CD4-positive, alpha-beta T cell treated with Interleukin-1 beta for 1 hour (primary cell): ENCODE data around the gene MFNG.

ENCODE experiments used
- DNase-seq, 2 donors: peaks; one replicate each; pipeline ENCODE4 v3.0.0-alpha.2; 2020 to 2022

Gene MFNG

DNA sequence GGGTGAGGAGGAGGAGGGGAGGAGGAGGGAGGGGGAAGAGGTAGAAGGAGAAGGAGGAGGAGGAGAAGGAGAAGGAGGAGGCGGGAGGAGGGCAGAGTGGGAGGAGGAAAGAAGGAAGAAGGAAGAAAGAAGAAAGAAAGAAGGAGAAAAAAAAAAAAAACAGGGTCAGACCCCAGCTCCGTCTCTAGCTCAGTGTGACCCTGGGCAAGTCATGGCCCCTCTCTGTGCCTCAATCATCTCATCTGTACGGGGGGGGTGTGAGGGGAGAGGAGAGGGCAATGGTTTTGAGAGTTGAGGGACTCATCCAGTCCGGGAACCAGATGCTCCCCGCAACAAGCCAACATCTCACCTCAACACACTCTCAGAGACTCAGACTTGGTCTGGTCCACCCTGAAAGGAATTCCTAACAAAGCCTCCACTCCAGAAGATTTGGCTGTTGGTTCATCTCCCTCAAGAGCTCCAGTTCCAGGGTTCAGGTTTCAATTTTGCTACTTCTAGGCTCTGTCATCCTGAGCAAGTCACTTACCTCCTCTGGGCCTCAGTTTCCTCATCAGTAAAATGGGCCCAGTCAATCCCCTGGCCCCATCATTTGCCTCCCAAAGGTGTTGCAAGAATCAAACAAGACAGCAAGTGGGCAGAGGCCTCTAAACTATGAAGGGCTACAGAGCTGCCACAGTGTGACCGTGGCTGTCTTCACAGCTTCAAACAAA is 25.4 kb upstream of the MFNG start:
- no peak for DNase-seq

DNA sequence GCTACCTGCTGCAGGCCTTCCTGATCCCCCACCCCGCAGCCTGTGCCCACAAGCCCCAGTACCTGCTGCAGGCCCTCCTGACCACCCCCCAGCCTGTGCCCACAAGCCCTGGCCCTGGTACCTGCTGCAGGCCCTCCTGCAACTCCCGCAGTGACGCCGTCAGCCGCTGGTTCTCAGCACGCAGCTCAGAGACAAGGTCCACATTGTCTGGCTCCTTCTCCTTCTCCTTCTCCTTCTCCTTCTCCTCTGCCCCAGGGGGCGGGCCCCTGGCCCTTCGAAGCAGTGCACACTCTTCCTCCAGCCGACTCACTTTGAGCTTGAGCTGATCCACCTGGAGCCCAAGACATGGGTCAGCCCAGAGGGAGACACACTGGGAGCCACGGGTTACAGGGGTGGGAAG is 23.9 kb upstream of the MFNG start:
- no peak for DNase-seq

DNA sequence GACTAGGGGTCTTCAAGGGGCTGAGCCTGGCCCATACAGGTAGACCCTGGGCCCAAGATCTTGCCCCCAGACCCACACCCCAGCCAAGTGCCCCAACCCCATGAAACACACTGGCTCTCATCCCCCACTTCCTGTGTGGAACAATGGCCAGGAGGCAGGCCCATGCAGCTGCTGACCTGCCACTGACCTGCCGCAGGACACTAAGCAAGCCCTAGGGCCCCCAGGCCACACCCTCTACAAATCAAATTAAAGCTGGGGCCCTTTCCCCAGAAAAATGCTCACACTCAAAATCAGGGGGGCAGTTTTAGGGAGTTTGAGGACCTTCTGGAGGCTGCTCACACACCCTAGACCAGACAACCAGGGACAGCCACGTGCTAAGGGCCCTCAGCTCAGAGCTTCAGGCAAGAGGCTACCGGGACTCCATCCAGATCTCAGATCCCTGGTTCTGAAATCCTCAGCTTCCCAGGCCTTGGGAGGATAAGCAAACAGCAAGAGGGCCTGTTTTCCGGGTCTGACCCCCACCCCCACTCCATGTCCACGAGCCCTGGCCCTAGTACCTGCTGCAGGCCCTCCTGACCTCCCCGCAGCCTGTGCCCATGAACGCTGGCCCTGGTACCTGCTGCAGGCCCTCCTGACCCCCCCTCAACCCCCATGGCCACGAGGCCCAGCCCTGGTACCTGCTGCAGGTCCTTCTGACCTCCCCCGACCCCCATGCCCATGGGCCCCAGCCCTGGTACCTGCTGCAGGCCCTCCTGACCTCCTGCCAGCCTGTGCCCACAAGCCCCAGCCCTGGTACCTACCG is 23.1 kb upstream of the MFNG start:
- no peak for DNase-seq

DNA sequence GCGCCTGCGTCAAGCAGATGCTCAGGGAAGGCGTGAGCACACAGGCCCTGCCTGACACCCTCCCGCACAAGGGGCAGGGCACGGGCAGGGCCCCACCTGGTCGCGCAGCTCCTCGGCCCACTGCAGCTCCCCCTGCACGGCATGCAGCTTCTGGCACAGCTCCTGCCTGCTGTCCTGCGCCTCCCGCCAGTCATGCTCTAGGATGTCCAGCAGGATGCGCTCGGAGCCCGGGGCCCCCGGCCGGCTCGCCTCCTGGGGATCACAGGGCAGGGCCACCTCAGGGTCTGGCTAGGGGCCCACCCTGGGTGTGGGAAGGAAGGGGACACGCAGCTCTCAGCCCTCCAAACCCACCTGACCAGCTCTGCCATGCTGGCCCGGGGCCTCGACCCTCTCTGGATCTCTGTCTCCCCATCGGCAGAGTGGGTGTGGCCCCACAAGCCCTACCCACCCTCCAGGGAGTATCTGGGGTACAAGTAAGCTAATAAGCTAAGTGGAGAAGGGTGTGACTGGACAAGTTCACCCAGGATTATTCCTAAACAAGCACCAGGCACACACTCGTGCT is 22.3 kb upstream of the MFNG start:
- DNase-seq: no peak

DNA sequence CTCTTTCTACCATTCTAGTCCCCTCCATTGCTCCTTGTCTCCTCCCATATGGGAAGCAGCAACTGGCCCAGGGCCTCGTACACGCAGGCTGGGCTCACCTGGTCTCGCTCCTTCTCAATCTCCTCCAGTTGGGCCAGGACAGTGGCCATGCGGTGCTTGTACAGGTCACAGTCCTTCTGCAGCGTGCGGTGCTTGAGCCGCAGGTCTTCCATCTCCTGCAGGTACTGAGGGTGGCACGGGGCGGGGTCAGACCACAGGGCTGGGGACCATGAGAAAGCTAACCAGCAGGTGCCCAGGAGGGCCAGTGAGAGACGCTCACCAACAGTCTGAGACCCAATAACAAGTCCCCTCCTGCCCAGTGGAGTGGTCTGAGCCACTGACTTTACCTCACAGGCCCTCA is 21.5 kb upstream of the MFNG start:
- DNase-seq: no peak

DNA sequence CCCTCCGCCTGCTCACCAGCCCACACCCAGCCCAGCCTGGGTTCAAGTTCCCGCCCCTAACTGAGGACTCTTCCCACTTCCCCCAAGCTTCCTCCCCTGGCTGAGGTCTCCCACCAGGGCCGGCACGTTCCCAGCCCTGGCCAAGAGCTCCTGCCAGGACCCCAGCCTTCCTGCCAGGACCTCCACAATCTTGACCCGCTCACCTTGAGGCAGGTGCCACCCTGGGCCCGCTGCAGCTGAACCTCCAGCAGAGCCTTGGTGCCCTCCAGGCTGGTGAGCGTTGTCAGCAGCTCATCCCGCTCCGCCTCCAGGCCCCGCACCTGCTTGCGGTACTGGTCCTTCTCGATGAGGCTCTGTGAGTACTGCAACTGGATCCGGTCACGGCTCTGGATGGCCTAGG is 19.8 kb upstream of the MFNG start:
- DNase-seq: no peak

DNA sequence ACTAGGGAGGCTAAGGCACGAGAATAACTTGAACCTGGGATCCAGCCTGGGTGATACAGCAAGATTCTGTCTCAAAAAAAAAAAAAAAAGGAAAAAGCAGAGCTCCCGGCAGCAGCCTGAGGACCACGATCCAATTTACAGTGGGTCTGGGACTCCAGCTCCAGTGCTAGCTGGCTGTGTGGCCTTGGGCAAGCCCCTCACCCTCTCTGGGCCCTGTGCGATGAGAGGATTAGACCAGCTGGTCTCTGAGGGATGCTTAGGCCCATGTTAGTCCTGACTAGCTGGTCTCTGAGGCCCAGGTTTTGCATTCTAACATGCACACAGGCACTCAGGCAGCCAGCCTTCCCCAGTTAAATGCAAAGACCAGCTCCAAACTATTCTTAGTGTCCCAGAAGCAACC is 19.4 kb upstream of the MFNG start:
- DNase-seq: no peak

DNA sequence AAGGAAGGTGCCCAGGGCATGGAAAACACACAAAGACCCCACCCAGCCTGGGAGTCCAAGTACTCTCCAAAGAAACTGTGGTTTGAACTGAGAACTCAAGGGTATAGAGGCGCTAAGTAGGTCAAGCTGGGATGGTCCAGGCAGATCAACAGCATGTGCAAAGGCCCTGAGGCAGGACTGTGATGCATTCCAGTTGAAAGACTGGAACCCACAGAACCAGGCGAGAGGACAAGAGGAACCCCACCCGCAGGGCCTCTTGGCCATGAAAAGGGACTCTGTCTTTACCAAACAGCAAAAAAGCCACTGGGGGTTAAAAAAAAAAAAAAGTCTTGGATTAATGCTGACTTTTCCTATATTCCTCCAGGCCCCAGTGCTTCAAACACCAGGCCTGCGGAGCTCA is 18.8 kb upstream of the MFNG start:
- no peak for DNase-seq

DNA sequence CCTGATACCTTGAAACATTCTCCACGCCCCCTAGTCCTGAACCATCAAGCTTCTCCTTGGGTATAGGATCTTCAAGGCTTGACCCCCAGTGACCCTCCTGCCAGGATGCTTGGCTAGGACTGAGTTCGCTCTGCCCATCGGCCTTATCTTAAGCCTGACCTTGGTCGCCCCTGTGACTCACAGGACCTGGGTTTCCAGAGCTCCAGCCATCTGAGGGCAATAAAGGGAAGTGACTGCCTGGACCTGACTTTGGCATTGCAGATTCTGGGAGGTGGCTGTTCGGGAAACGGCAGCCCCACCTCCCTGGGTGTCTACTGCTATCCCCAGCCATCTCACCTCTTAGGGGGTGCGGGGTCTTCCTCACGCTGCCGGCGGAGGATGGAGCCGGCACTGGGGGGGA is 17.7 kb upstream of the MFNG start:
- no peak for DNase-seq

DNA sequence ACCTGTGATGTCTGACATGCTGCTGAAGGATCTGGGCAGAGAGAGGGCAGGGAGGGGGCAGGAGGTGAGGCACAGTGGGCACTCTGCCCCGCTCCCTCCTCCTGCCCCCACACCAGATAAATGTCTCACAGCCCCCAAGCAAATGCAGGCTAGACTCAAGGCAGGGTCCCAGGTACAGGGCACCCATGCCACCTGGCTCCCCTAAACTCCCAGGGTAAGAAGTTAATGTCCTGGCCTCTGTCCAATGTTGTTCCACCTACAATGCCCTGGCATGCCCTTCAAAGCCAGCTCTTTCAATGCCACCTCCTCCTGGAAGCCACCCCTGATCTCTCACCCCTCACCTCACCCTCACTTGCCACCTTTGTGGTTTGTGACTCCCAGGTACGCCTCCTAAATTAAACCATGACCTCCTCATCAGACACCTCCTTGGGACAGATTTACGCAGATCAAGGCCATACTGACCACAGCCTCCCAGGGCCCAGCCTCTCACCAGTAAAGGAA is 17.0 kb upstream of the MFNG start:
- DNase-seq: no peak

DNA sequence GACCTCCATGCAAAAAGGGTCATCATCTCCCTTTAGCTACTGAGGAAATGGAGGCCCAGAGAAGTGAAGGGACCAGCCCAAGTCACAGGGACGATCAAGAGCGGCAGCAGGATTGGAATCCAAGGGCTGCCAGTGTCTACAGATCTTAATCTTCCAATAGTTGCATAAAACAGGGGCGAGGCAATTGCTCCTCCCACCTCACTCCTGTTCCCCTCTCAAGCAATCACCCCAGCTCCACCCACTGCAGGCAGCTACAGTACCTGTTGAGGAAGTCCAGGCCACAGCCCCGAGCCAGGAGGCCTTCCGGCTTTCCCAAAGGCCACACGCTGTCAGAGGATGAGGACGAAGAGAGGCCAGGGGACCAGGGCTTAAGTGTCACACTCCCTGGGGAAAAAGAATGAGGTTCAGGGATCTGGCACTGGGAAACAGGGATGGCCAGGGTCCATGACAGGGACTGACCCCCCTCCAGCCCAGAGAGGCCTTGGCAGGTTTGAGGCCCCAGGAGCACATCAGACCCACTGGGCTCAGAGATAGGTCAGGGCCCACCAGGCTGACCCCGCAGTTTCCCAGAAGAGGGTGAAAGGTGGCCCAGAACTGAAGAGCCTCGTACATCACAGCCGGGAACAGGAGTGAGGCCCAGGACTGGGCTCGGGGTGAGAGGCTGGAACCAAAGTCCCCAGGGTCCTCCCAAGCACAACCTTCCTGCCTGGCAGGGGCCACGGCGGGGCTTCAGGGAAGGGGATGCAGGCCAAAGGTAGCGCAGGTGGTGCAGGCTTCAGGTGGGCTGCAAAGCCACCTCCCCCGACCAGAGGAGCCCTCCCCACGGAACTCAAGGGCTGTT is 16.4 kb upstream of the MFNG start:
- no peak for DNase-seq

DNA sequence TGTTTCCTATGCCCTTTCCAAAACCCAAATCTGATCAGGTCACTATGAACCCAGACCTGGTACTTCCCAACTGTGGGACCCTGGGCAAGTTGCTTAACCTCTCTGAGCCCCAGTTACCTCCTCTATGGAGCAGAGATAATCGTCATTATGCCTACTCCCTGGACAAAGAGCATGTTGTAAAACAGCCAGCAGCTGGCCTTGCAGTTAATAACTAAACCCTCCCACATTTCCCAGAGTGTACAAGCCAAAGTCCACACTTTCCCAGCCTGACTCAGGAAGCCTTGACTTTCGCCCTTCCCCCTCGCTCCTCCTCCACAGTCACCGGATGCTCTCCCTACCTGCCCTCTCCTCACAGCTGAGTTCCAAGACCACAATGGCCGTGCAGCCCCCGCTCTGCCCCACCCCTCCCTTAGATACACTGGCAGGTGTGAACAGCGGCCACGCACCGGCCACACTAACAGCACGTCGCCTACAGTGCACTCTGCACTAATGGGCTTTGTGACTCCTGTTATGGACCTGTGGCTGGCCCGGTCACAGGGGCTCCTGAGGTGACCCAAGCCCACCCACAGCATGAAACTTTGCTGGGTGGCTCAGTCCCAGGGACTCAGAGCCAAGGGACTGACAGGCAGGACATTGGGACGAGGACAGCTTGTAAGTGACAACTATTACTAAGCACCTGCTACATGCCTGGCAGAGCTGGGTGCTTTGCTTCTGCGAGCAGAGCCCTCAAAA is 15.6 kb upstream of the MFNG start:
- DNase-seq: no peak

DNA sequence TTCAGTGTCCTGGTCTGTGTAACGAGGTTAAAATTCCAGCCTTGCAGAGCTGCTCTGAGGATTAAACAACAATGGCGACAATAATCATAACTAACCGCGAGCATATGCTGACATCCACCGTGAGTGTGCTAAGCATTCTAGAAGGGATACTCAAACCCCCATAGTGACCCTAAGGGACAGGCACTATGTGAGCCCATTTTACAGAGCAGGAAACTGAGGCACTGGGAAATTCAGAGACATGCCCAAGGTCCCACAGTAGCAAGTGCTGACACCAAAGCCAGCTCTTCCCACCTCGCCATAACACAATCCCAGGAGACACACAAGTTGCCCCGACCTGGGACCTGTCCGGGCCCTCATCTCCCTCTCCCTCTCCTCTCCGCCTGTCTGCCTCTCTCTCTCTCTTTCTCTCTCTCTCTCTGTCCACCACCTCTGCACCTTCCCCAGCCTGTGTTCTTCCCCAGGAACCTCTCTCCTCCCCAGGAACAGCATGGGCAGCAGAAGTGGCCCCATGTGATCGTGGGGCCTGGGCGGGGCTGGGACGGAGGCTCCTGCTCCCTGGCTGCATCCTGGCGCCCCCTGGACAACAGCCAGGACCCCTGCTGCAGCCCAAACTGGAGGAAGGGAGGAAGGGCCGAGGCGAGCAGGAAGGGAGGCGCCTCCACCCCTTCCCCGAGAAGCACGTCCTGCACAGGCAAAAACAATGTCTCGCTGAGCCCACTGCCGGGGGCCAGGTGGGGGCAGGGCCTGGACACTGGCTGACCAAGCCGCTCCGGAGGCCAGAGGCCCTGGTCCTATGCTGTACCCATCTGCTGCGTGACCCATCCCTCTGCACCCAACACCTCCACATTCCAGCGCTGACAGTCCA is 14.8 kb upstream of the MFNG start:
- DNase-seq: no peak

DNA sequence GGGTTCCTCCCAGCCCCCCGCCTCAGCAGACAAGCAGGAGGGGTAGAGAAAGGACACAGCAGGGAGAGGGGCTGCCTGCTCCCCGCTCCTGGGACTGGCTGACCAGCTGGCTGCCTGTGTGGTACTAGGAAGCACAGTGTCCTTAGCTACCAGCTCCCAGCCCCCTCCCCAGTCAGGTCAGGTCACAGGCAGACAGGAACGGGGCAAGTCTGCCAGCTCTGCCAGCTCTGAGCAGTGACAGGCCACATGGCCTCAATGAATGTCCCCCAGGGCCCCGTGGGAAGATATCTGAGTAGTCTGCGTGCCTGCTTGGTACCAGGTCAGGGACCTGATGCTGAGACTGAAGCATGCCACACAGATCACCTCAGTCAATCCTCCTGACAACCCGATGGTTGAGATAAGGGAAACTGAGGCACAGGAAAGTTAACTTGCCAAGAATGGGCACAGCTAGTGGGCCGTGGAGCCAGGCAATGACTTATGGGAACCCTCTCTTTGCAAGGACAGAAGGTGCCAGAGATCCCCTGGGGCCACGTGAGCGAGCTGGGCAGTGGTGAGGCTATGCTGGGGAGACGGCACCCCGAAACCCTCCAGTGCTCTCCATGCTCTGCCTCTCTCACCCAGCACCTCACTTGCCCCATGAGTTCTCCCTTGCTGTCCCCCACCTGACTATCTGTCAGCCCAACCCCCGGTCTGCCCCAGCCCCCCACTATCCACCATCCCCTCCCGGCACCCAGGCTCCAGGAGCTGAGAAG is 13.8 kb upstream of the MFNG start:
- no peak for DNase-seq

DNA sequence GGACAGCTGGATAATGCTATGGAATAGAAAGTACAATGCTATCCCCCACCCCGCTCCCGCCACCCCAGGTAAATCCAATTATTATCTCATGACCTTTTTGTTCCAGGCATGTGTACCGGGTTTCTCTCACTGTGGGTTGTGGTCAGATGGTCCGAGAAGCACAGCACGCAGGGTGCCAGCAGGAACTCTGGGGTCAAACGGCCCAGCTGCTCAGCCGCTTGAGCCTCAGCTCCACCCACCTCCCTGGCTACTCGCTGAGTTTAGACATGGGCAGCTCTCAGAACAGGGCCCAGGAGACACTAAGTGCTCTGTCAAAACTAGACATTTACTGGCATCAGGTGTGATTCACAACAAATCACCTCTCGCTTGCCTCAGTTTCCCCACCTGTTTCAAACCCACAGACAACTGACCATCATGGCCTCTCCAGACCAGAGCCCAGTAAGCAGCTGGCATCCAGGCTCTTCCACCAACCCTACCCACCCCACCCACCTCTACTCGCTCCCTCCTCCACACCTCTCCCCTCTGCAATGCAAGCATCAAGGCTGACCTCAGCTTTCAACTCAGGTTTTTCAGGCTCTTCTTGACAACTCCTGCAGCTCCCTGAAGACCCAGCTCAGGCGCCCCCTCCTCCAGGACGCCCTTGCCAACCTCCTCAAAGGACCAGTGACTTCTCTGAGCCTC is 13.0 kb upstream of the MFNG start:
- DNase-seq: no peak

DNA sequence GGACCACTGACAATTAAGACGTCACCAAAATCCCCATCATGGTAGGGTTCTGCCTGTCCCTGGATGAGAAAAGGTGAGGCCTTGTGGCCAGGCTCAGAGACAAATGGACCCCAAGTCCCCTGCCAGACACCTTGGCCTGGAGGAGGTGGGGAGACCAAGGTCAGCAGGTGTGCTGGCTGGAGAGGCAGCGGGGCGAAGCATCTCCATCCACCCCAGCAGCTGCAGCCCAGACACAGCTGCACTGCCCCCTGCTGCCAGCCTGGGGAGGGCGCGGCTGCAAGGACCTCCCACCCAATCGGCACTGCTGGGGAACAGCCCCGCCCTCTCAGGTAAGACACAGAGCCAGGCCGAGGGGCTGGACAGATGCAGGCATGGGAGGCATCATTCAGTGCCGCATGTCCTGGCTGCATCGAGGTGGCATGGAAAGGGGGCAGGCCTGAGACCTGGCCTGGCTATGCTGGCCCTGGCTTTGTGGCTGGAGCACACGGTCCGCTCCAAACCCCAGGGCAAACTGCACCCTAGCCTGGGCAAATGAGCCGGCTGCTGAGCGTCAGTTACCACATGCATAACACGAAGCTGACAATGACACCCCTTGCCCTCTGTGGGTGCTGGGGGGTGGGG is 12.2 kb upstream of the MFNG start:
- peak; percentile 75 to 77 for DNase-seq

DNA sequence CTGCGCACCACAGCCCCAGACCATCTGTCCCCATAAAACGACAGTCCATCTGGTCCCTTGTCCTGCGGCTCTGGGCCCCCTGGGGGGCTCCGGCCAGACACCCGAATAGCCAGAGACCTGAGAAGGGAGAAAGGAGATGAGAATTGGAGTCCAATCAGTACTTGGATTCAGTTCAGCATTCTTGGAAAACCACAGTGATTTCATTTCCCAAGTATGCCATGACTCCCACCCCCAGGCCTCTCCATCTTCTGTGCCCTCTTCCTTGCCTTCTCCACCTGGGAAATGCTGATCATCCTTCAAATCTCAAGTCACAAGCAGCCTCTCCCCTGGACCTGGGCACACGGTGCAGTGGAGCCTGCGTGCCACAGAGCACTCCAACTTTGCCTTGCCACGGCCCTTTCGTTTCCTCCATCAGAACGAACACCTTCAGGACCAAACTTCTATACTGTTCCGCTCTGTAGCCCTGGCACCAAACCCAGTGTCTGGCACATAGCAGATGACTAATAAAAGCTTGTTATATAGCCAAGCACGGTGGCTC is 10.9 kb upstream of the MFNG start:
- DNase-seq: no peak

DNA sequence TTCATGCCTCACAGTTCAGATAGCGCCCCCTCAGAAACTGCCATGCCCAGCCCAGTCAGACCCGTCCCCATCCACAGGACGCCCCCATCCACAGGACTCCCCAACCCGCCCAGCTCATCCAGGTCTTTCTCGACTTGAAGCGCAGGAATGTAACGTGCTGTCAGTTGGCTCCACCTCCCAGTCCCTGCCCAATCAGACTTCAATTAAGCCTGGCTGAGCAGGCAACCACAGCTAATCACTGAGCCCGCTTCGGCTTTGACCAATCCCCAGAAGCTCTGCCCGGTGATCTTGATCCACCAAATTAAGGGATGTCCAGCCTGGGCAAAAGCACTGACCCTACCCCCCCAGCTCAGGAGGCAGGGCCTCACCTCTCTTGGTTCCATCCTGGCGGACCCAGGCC is 10.5 kb upstream of the MFNG start:
- DNase-seq: no peak

DNA sequence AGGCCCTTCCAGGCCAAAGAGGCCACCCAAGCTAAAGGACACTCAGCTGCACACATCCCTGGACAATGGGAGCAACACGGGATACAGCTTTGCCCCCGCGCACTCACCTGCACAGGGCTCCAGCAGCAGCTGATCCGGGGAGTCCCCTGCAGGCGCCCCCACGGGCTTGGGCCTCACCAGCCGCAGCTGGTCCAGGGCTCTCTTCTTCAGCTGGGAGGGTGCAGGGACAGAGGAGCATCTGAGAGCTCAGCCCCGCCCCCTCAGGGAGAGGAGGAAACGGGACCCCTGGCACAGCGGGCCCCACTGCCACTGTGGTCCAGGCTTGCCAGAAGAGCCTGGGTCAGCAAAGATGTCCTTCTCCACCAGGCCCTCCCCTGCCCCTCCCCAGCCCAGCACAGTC is 7.8 kb upstream of the MFNG start:
- DNase-seq: no peak
